HEK293T (cell line): ENCODE results near the gene EEF2K.

Experiments used
- ELF4 ChIP-seq: fragments of 450-650 bp; IDR thresholded peaks from 2 replicates; pipeline ENCODE4 v1.6.1; 2017; ENCODE audit warnings: antibody characterized with exemption
- FOXA1 ChIP-seq: fragments of 450-650 bp; IDR thresholded peaks from 2 replicates; pipeline ENCODE4 v1.6.1; 2016; ENCODE audit warnings: mild to moderate bottlenecking
- FOXM1 ChIP-seq: fragments of 450-650 bp; IDR thresholded peaks from 2 replicates; pipeline ENCODE4 v1.6.1; 2017; ENCODE audit warnings: mild to moderate bottlenecking, borderline replicate concordance
- L3MBTL2 ChIP-seq: fragments of 450-650 bp; conservative IDR thresholded peaks from 2 replicates; pipeline ENCODE4 v1.6.1; 2016; ENCODE audit warnings: mild to moderate bottlenecking
- SP1 ChIP-seq: fragments of 450-650 bp; IDR thresholded peaks from 2 replicates; pipeline ENCODE4 v1.6.1; 2017
- TARDBP ChIP-seq: fragments of 450-650 bp; IDR thresholded peaks from 2 replicates; pipeline ENCODE4 v1.6.1; 2016
- ZNF384 ChIP-seq: fragments of 450-650 bp; IDR thresholded peaks from 2 replicates; pipeline ENCODE4 v1.6.1; 2016

- TF ChIP-seq FOXM1 (no peak), L3MBTL2 (no peak), ZNF384 (no peak), TARDBP (no peak), SP1 (no peak), ELF4 (no peak), FOXA1 (no peak)
These were observed 3.8 kb upstream of the EEF2K start for GRCh38 chr16:22202261-22202637.
